Measurements from ENCODE around the gene RAB40B.

- no peak for TF ChIP-seq CTCF (conservative IDR thresholded peaks at IDR 0.05; ENCODE audit: low read depth, low read length)
- no peak for TF ChIP-seq EZH2phosphoT487 (IDR thresholded peaks at IDR 0.05; ENCODE audit: borderline replicate concordance, low read length)
These were observed 34.9 kb downstream of the RAB40B start for GRCh38 chr17:82663381-82664275.
